WI38 (cell line): Measurements from ENCODE around the gene CRTC1.
A peak's percentile ranks its signal among the peaks of the same experiment; 100 is the strongest.

ENCODE experiments used
- H3K4me3 ChIP-seq: 2 replicates; pipeline ENCODE4 v1.5.1; 2011; ENCODE audit warnings: low read depth, mild to moderate bottlenecking, control low read depth, low read length
- CTCF ChIP-seq: IDR thresholded peaks from 2 replicates; pipeline ENCODE4 v1.5.1; 2012; ENCODE audit warnings: low read depth, mild to moderate bottlenecking, control low read depth, low read length

Gene CRTC1

GRCh38 chr19:18683109-18683957 lies at the start of gene CRTC1:
CRTC1 (plus strand) TSS chr19:18683680; CDS start chr19:18683703, 23 bp downstream.
- TF ChIP-seq CTCF: no peak
- peak within 1 kb of the TSS; percentile 64 for H3K4me3 ChIP-seq

GRCh38 chr19:18634612-18635297 lies 48.7 kb upstream of the CRTC1 start:
- H3K4me3 ChIP-seq: no peak overlapping the region

GRCh38 chr19:18635831-18636182 lies 47.7 kb upstream of the CRTC1 start:
- TF ChIP-seq CTCF: no peak
- H3K4me3 ChIP-seq: no peak overlapping the region

More at GRCh38 chr19:18634612-18635297, 48.7 kb upstream of the CRTC1 start:
- TF ChIP-seq CTCF: no peak

- TF ChIP-seq CTCF: no peak
- peak overlapping the region; percentile 95 for H3K4me3 ChIP-seq
Observed at GRCh38 chr19:18636183-18636968, 47.1 kb upstream of the CRTC1 start.

- peak within 1 kb of the TSS; percentile 95 for H3K4me3 ChIP-seq
Observed at GRCh38 chr19:18636969-18637629, 46.4 kb upstream of the CRTC1 start, which contains the start of gene KLHL26. KLHL26 (plus strand) TSS chr19:18637028; CDS start chr19:18637055, 27 bp downstream.

More at GRCh38 chr19:18636969-18637629, 46.4 kb upstream of the CRTC1 start, which contains the start of gene KLHL26:
- no peak for TF ChIP-seq CTCF
